Activated T-cell treated with anti-CD3 and anti-CD28 coated beads for 1 hour (primary cell): ENCODE results near the gene F13A1.

Experiments used
- DNase-seq: peaks from one replicate; pipeline ENCODE4 v3.0.0-alpha.2; 2020; ENCODE audit warnings: low read depth

Gene F13A1

GRCh38 chr6:6319952-6320811, at the start of gene F13A1:
F13A1 (minus strand) TSS chr6:6320662; CDS start chr6:6318664, 1,998 bp downstream.
- no peak for DNase-seq

GRCh38 chr6:6368684-6369052, 48.2 kb upstream of the F13A1 start:
- no peak for DNase-seq

GRCh38 chr6:6368040-6368683, 47.7 kb upstream of the F13A1 start:
- no peak for DNase-seq

- DNase-seq = no peak
These were observed 46.3 kb upstream of the F13A1 start for GRCh38 chr6:6366803-6367202.

- DNase-seq = no peak
These were observed 44.8 kb upstream of the F13A1 start for GRCh38 chr6:6365242-6365641.

GRCh38 chr6:6362056-6362840, 41.8 kb upstream of the F13A1 start:
- DNase-seq = no peak

- DNase-seq = no peak
These were observed 37.1 kb upstream of the F13A1 start for GRCh38 chr6:6357530-6357929.

- DNase-seq = no peak
These were observed 36.6 kb upstream of the F13A1 start for GRCh38 chr6:6357032-6357431.

GRCh38 chr6:6352772-6353171, 32.3 kb upstream of the F13A1 start:
- no peak for DNase-seq

GRCh38 chr6:6351511-6352025, 31.1 kb upstream of the F13A1 start:
- no peak for DNase-seq

- DNase-seq = no peak
These were observed 30.2 kb upstream of the F13A1 start for GRCh38 chr6:6350696-6351095.

- no peak for DNase-seq
These were observed 27.8 kb upstream of the F13A1 start for GRCh38 chr6:6348256-6348655.

GRCh38 chr6:6346427-6347023, 26.1 kb upstream of the F13A1 start:
- DNase-seq = no peak

GRCh38 chr6:6333501-6333900, 13.0 kb upstream of the F13A1 start:
- no peak for DNase-seq

GRCh38 chr6:6332811-6333244, 12.4 kb upstream of the F13A1 start:
- no peak for DNase-seq

GRCh38 chr6:6331946-6332601, 11.6 kb upstream of the F13A1 start:
- DNase-seq = no peak

- no peak for DNase-seq
These were observed 10.9 kb upstream of the F13A1 start for GRCh38 chr6:6331393-6331792.

- DNase-seq = no peak
These were observed 9.9 kb upstream of the F13A1 start for GRCh38 chr6:6330407-6330806.

GRCh38 chr6:6328451-6328850, 8.0 kb upstream of the F13A1 start:
- DNase-seq = no peak

- no peak for DNase-seq
These were observed 2.9 kb upstream of the F13A1 start for GRCh38 chr6:6323352-6323751.

GRCh38 chr6:6320901-6321300, 439 bp upstream of the F13A1 start:
- no peak for DNase-seq
